Nephron progenitor cell (in vitro differentiated cells): ENCODE data around the gene SHROOM3.

Source experiments
- DNase-seq: peaks from one replicate; pipeline ENCODE4 v3.0.0; 2021
- H3K27ac Mint-ChIP-seq: 2 replicates; pipeline ENCODE4 v1.8.0; 2021; ENCODE audit warnings: mild to moderate bottlenecking, moderate library complexity, mixed read lengths
- H3K27me3 Mint-ChIP-seq: 2 replicates; pipeline ENCODE4 v1.8.0; 2021; ENCODE audit warnings: mild to moderate bottlenecking, low read depth, mixed read lengths; ENCODE audit not compliant: poor library complexity
- H3K36me3 Mint-ChIP-seq: 2 replicates; pipeline ENCODE4 v1.8.0; 2021; ENCODE audit warnings: low read depth, mixed read lengths
- H3K4me1 Mint-ChIP-seq: 2 replicates; pipeline ENCODE4 v1.8.0; 2021; ENCODE audit warnings: mixed read lengths
- H3K4me3 Mint-ChIP-seq: 2 replicates; pipeline ENCODE4 v1.8.0; 2021; ENCODE audit warnings: mild to moderate bottlenecking, moderate library complexity, mixed read lengths
- H3K9me3 Mint-ChIP-seq: 2 replicates; pipeline ENCODE4 v1.8.0; 2021; ENCODE audit warnings: mild to moderate bottlenecking, moderate library complexity, mixed read lengths
- CTCF ChIP-seq: fragments of 200-600 bp; sonication (generic); IDR thresholded peaks from 2 replicates; pipeline ENCODE4 v1.5.0; 2021; ENCODE audit warnings: antibody characterized with exemption

SHROOM3 gene

GRCh38 chr4:76562836-76563453, 127.9 kb downstream of the SHROOM3 start:
- H3K9me3 Mint-ChIP-seq = no peaks in the 10 kb centered on the region
- TF ChIP-seq CTCF = no peak
- H3K27me3 Mint-ChIP-seq = peaks cover 6% of the 10 kb centered on the region
- H3K36me3 Mint-ChIP-seq = no peaks in the 10 kb centered on the region
- DNase-seq = no peak
- H3K27ac Mint-ChIP-seq = peak overlapping the region; percentile 81
- no peak overlapping the region for H3K4me3 Mint-ChIP-seq
- H3K4me1 Mint-ChIP-seq = peaks cover 74% of the 10 kb centered on the region

- H3K27me3 Mint-ChIP-seq = peaks cover 6% of the 10 kb centered on the region
- TF ChIP-seq CTCF = no peak
- H3K4me1 Mint-ChIP-seq = peaks cover 81% of the 10 kb centered on the region
- H3K36me3 Mint-ChIP-seq = no peaks in the 10 kb centered on the region
- DNase-seq = no peak
- no peaks in the 10 kb centered on the region for H3K9me3 Mint-ChIP-seq
- no peak overlapping the region for H3K4me3 Mint-ChIP-seq
- peak overlapping the region; percentile 81 for H3K27ac Mint-ChIP-seq
These were observed 128.6 kb downstream of the SHROOM3 start for GRCh38 chr4:76563454-76564122.

GRCh38 chr4:76564123-76564915, 129.3 kb downstream of the SHROOM3 start:
- Mint-ChIP-seq H3K36me3 (no peaks in the 10 kb centered on the region), H3K27me3 (peaks cover 6% of the 10 kb centered on the region), H3K9me3 (no peaks in the 10 kb centered on the region), H3K4me3 (no peak overlapping the region), H3K27ac (peak overlapping the region; percentile 81), H3K4me1 (peaks cover 81% of the 10 kb centered on the region)
- DNase-seq = no peak
- TF ChIP-seq CTCF = no peak

- Mint-ChIP-seq H3K36me3 (no peaks in the 10 kb centered on the region), H3K27ac (peak overlapping the region; percentile 99), H3K27me3 (no peaks in the 10 kb centered on the region), H3K9me3 (no peaks in the 10 kb centered on the region), H3K4me1 (peaks cover 78% of the 10 kb centered on the region), H3K4me3 (peak overlapping the region; percentile 23)
- TF ChIP-seq CTCF = no peak
- no peak for DNase-seq
These were observed 133.2 kb downstream of the SHROOM3 start for GRCh38 chr4:76568262-76568661.

- Mint-ChIP-seq H3K36me3 (peaks cover 2% of the 10 kb centered on the region), H3K4me1 (peaks cover 78% of the 10 kb centered on the region), H3K27me3 (peaks cover 3% of the 10 kb centered on the region), H3K27ac (peak overlapping the region; percentile 99), H3K4me3 (peak overlapping the region; percentile 47), H3K9me3 (peaks cover 1% of the 10 kb centered on the region)
- no peak for TF ChIP-seq CTCF
- no peak for DNase-seq
These were observed 134.2 kb downstream of the SHROOM3 start for GRCh38 chr4:76569225-76569624.
